IPS-20b (cell line): ENCODE data around the gene PRSS21.

Source experiments
- H3K27ac ChIP-seq: one replicate; pipeline ENCODE4 v1.5.1; 2013; ENCODE audit warnings: low read length
- H3K27me3 ChIP-seq: 2 replicates; pipeline ENCODE4 v1.6.1; 2013; ENCODE audit warnings: mild to moderate bottlenecking, low read length, inconsistent platforms; ENCODE audit not compliant: insufficient read depth
- H3K36me3 ChIP-seq: 2 replicates; pipeline ENCODE4 v1.6.1; 2013; ENCODE audit warnings: low read depth, mild to moderate bottlenecking, inconsistent platforms, low read length, moderate library complexity; ENCODE audit not compliant: insufficient read depth
- H3K4me1 ChIP-seq: 2 replicates; pipeline ENCODE4 v1.6.1; 2013; ENCODE audit warnings: mild to moderate bottlenecking, control low read depth, inconsistent platforms, low read length, moderate library complexity; ENCODE audit not compliant: insufficient read depth
- H3K4me3 ChIP-seq: 2 replicates; pipeline ENCODE4 v1.5.1; 2013; ENCODE audit warnings: mild to moderate bottlenecking, low read length, inconsistent platforms
- H3K9ac ChIP-seq: 2 replicates; pipeline ENCODE4 v1.6.1; 2013; ENCODE audit warnings: low read depth, mild to moderate bottlenecking, inconsistent platforms, low read length, moderate library complexity
- H3K9me3 ChIP-seq: 2 replicates; pipeline ENCODE4 v1.6.1; 2013; ENCODE audit warnings: mild to moderate bottlenecking, low read depth, low read length, inconsistent platforms; ENCODE audit not compliant: insufficient read depth

The PRSS21 gene

GRCh38 chr16:2811703-2812471 is 5.2 kb upstream of the PRSS21 start:
- no peaks in the 10 kb centered on the region; the same call in 1 of the 2 replicates for H3K27me3 ChIP-seq
- H3K27ac ChIP-seq: no peak overlapping the region
- no peaks in the 10 kb centered on the region for H3K9me3 ChIP-seq
- H3K36me3 ChIP-seq: no peaks in the 10 kb centered on the region
- no peak overlapping the region for H3K9ac ChIP-seq
- H3K4me1 ChIP-seq: no peaks in the 10 kb centered on the region
- H3K4me3 ChIP-seq: no peak overlapping the region

DNA sequence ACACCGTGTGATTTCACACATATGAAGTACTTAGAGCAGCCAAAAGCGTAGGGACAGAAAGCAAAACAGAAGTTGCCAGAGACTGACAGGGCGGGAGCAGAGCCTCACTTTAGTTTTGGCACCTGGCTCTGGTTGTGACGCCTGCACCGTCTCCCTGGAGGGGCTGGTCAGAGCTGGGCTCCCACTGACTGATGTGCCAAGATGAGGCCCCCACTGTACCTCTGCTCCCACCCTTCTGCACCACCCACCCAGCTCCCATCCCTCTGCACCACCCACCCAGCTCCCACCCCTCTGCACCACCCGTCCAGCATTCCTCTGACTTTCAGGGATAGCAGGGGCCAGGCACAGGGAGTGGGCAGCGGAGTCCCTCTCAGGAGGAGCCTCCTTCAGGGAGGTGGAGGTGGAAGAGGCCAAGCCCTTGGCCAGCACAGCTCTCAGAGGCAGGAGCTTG is 3.2 kb upstream of the PRSS21 start:
- Histone ChIP-seq H3K9ac (no peak overlapping the region), H3K36me3 (no peaks in the 10 kb centered on the region), H3K27me3 (no peaks in the 10 kb centered on the region; the same call in 1 of the 2 replicates), H3K4me1 (no peaks in the 10 kb centered on the region), H3K4me3 (no peak overlapping the region), H3K9me3 (no peaks in the 10 kb centered on the region), H3K27ac (no peak overlapping the region)

DNA sequence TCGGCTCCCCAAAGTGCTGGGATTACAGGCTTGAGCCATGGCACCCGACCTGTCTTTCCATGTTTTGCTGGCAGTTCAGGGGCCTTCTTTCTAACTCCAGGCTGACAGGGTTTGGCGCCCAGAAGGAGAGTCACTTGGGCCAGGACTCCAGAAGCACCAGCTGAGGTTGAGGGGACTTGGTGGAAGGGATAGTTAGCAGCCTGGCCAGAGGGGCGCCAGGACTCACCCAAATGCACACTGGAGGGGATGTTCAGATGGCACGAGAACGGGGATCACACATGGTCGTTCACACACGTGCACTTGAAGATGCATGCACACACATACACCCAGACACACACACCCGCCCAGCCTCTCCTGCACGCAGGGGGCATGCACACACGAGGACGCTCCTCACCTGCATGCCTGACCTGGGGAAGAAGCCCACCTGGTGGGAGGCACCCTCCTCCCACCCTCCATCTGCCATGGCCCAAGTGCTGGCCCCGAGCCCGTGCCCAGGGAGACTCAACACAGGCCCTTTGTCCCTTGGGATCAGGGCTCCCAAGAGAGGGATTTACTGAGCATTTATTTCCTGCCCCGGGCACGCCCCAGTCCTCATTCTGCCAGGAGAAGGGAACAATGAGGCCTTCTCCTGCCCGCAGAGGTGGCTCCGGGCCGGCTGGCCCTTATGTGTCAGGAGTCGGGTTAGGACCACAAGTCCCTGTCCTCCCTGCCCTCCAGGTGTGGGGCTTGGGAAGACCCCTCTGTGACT is 2.3 kb upstream of the PRSS21 start:
- Histone ChIP-seq H3K4me1 (no peaks in the 10 kb centered on the region), H3K9ac (no peak overlapping the region), H3K27me3 (no peaks in the 10 kb centered on the region), H3K4me3 (no peak overlapping the region), H3K9me3 (no peaks in the 10 kb centered on the region), H3K36me3 (no peaks in the 10 kb centered on the region), H3K27ac (no peak overlapping the region)

DNA sequence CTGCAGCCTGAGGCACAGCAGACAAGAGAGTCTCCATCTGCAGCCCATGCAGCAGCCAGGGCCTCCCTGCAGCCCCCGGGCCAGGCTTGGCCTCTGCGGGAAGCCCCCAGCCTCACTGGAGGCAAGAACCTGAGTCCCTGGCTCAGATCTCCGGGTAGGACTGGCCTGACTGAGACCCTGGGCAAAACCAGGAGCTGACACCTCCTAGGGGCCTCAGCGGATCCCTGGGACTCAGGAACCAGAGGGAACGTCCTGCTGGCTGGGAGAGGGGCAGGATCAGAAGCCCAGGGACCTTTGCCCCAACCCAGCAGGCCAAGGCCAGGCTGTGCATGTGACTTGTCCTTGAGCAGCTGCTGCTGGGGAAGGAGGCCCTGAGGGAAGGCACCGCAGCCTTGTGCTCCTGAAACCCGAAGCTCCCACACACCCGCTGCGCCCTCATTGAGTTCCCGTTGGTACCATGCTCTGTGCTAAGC is 1.7 kb upstream of the PRSS21 start:
- Histone ChIP-seq H3K9me3 (no peaks in the 10 kb centered on the region), H3K36me3 (no peaks in the 10 kb centered on the region), H3K4me3 (no peak overlapping the region), H3K27me3 (no peaks in the 10 kb centered on the region), H3K9ac (no peak overlapping the region), H3K27ac (no peak overlapping the region), H3K4me1 (no peaks in the 10 kb centered on the region)

DNA sequence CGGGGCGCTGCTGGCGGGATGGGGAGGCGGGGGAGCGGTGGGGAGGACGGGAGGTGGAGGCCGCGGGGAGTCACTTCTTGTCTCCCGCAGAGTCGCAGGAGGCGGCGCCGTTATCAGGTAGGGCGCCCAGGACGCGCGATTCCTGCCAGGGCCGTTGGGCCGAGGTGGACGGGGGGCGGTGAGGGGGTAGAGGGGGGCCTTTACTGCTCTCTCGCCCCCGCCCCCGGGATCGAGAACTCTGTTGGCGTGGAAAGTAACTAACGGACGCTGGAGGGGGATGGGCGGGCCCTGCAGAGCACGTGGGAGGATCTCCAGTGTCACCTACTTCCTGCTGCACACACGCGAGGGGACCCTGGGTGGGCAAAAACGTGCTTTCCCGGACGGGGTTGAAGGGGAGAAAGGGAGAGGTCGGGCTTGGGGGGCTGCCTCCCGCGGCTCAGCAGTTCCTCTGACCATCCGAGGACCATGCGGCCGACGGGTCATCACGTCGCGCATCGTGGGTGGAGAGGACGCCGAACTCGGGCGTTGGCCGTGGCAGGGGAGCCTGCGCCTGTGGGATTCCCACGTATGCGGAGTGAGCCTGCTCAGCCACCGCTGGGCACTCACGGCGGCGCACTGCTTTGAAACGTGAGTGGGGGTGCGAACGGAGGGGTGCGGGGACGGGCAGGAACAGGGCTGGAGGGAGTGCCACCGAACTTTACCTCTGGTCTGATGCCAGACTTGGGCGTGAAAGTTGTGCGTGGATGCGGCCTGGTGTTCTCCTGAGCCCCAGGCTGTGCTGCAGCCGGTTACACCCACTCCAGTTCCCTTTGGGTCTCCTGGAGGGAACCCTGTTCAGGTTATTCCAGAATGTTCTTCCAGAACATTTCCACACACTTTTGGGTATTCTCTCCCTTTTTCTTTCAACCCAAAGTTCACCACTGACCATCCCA is 569 bp downstream of the PRSS21 start:
- H3K4me1 ChIP-seq: no peaks in the 10 kb centered on the region
- H3K36me3 ChIP-seq: no peaks in the 10 kb centered on the region
- H3K9ac ChIP-seq: no peak overlapping the region
- no peaks in the 10 kb centered on the region for H3K27me3 ChIP-seq
- no peaks in the 10 kb centered on the region for H3K9me3 ChIP-seq
- H3K27ac ChIP-seq: no peak overlapping the region
- no peak overlapping the region for H3K4me3 ChIP-seq

GRCh38 chr16:2818272-2818876 is 1.3 kb downstream of the PRSS21 start:
- no peak overlapping the region for H3K9ac ChIP-seq
- H3K27ac ChIP-seq: no peak overlapping the region
- H3K27me3 ChIP-seq: no peaks in the 10 kb centered on the region
- H3K4me3 ChIP-seq: no peak overlapping the region
- H3K9me3 ChIP-seq: no peaks in the 10 kb centered on the region
- no peaks in the 10 kb centered on the region for H3K36me3 ChIP-seq
- no peaks in the 10 kb centered on the region for H3K4me1 ChIP-seq

DNA sequence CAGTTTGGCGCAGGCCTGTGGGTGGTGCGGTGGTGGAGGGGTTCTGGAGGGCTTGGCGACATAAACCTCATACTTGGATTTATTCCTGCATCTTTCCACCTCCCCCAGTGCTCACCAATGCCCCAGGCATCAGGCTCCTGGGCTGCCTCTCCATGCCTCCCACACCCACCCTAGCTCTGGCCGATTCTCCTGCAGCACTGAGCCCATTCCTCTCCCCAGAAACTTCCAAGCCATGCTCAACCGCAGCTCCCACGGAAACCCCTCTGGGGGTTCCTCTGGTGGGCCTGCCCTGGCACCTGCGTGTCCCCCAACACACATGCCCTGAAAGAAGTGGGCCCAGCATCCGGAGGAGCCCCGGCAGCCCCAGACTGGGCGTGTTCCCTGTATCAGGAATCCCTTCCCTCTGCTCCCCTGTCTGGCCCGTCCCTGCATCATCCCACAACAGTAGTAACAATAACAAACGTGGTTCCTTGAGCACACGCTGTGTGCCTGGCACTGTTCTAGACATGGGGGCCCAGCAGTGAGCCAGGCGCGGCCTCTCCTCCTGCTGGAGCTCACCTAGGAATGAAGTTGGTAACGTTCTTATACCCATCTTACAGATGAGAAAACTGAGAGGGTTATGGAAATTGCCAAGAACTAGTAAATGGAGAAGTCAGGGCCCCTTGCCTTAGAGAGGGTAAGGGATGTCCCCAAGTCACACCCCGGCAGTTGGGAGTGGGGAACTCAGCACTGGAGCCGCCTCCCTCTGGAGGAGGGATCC is 2.3 kb downstream of the PRSS21 start:
- Histone ChIP-seq H3K4me1 (no peaks in the 10 kb centered on the region), H3K27me3 (no peaks in the 10 kb centered on the region)

GRCh38 chr16:2819939-2820835 is 3.1 kb downstream of the PRSS21 start:
- H3K36me3 ChIP-seq: no peaks in the 10 kb centered on the region
- H3K9me3 ChIP-seq: no peaks in the 10 kb centered on the region
- H3K4me1 ChIP-seq: no peaks in the 10 kb centered on the region
- no peak overlapping the region for H3K9ac ChIP-seq
- no peak overlapping the region for H3K4me3 ChIP-seq
- no peak overlapping the region for H3K27ac ChIP-seq
- no peaks in the 10 kb centered on the region for H3K27me3 ChIP-seq

More for the DNA sequence above, 2.3 kb downstream of the PRSS21 start:
- Histone ChIP-seq H3K9ac (no peak overlapping the region), H3K4me3 (no peak overlapping the region), H3K36me3 (no peaks in the 10 kb centered on the region), H3K9me3 (no peaks in the 10 kb centered on the region), H3K27ac (no peak overlapping the region)

DNA sequence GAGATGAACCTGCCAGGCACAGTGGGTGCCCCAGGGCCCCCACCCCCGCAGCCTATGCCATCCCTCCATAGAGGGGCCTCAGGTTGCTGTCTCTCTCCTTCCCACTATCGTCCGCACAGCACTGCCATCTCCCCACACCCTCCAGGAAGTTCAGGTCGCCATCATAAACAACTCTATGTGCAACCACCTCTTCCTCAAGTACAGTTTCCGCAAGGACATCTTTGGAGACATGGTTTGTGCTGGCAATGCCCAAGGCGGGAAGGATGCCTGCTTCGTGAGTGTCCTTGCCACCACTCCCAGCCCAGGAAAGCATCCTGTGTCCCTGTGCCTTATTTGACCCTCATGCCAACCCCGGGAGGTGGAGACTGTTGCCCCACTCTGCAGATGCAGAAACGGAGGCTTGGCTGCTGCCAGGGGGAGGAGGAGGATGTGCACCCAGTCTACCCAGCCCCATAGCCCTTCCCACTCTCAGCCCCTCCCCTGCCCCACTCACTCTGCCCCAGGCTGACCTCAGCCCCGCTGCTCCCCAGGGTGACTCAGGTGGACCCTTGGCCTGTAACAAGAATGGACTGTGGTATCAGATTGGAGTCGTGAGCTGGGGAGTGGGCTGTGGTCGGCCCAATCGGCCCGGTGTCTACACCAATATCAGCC is 3.9 kb downstream of the PRSS21 start:
- H3K9me3 ChIP-seq: no peaks in the 10 kb centered on the region
- H3K9ac ChIP-seq: no peak overlapping the region
- H3K4me3 ChIP-seq: no peak overlapping the region
- no peaks in the 10 kb centered on the region for H3K4me1 ChIP-seq
- H3K36me3 ChIP-seq: no peaks in the 10 kb centered on the region
- no peak overlapping the region for H3K27ac ChIP-seq
- H3K27me3 ChIP-seq: no peaks in the 10 kb centered on the region
